Measurements from ENCODE around the gene HAO2.

DNA sequence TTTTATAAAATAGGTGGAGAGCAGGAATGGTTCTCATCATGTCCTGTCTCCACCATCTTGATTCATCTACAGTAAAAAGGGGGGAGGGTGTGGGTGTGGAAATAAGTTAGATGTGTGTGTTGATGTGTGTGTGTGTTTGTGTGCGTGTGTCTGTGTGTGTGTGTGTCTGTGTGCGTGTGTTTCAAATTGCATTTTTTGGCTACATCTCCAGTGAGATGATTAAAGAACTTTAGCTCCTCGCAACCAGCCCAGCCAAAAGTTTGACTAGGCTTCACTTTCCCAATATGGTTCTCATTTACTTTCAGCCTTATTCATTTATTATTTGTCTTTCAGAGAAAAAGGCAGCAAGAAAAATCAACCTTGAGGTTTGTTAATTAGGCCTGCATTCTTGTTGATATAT, 14.7 kb upstream of the HAO2 start:
- TF ChIP-seq, protein P1, sequence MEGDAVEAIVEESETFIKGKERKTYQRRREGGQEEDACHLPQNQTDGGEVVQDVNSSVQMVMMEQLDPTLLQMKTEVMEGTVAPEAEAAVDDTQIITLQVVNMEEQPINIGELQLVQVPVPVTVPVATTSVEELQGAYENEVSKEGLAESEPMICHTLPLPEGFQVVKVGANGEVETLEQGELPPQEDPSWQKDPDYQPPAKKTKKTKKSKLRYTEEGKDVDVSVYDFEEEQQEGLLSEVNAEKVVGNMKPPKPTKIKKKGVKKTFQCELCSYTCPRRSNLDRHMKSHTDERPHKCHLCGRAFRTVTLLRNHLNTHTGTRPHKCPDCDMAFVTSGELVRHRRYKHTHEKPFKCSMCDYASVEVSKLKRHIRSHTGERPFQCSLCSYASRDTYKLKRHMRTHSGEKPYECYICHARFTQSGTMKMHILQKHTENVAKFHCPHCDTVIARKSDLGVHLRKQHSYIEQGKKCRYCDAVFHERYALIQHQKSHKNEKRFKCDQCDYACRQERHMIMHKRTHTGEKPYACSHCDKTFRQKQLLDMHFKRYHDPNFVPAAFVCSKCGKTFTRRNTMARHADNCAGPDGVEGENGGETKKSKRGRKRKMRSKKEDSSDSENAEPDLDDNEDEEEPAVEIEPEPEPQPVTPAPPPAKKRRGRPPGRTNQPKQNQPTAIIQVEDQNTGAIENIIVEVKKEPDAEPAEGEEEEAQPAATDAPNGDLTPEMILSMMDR (IDR thresholded peaks at IDR 0.05): no peak
- no peak for TF ChIP-seq POLR2A (IDR thresholded peaks at IDR 0.05)

All from adrenal gland (tissue), 5 donors.